Measurements from ENCODE around the gene TSC22D2. TPM values are rescaled to one million over a fixed set of nuclear protein-coding genes. Genes with fewer than 3 reads are reported as not detected.
"Not testable (repeated sequence)": the region's sequence is repeated elsewhere in the genome, so short reads cannot be mapped to it uniquely, and the experiment has no call there.

TSC22D2 gene
- total RNA-seq, 6 experiments from 2014 or later = 10.3 to 30.4 (median 13.2) TPM

DNA sequence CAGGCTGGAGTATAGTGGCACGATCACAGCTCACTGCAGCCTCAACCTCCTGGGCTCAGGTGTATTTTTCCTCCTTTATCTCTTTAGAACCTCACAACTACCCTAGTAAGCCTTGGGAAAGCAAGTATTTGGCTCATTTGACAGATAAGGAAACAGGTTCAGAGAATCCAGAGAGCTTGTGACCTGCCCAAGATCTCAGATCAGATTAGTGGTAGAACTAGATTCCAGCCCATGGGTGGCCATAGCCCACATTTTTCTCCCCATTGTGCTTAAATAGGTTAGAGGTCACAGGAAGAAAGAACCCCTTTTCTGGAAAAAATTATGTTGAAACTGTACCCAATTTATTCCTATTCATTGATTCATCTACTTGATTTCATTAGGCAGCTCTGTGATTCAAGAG lies 64.3 kb downstream of the TSC22D2 start:
- WGBS (ENCODE audit: insufficient coverage, low coverage, low lambda C conversion rate, missing lambda C conversion rate) = 100% methylated on average over 1 of the region's 1 CpG
- Histone ChIP-seq H3K4me1 (no peaks in the 10 kb centered on the region), H3K36me3 (no peaks in the 10 kb centered on the region), H3K27ac (no peak overlapping the region), H3K27me3 (no peaks in the 10 kb centered on the region), H3K4me3 (no peak overlapping the region), H3K9me3 (no peaks in the 10 kb centered on the region)
- no peak for ATAC-seq
- no peak for DNase-seq
- no peak for TF ChIP-seq POLR2A (IDR thresholded peaks at IDR 0.05)
- TF ChIP-seq, protein P1, sequence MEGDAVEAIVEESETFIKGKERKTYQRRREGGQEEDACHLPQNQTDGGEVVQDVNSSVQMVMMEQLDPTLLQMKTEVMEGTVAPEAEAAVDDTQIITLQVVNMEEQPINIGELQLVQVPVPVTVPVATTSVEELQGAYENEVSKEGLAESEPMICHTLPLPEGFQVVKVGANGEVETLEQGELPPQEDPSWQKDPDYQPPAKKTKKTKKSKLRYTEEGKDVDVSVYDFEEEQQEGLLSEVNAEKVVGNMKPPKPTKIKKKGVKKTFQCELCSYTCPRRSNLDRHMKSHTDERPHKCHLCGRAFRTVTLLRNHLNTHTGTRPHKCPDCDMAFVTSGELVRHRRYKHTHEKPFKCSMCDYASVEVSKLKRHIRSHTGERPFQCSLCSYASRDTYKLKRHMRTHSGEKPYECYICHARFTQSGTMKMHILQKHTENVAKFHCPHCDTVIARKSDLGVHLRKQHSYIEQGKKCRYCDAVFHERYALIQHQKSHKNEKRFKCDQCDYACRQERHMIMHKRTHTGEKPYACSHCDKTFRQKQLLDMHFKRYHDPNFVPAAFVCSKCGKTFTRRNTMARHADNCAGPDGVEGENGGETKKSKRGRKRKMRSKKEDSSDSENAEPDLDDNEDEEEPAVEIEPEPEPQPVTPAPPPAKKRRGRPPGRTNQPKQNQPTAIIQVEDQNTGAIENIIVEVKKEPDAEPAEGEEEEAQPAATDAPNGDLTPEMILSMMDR (IDR thresholded peaks at IDR 0.05) = no peak
- intact Hi-C loops (cut with DNase I) = no loop called here

DNA sequence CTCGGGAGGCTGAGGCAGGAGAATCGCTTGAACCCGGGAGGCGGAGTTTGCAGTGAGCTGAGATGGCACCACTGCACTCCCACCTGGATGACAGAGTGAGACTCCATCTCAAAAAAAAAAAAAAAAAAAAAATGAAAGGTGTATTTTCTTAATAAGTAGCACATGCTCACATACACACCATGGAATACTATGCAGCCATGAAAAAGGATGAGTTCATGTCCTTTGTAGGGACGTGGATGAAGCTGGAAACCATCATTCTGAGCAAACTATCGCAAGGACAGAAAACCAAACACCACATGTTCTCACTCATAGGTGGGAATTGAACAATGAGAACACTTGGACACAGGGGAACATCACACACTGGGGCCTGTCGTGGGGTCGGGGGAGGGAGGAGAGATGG lies 65.1 kb downstream of the TSC22D2 start:
- DNase-seq; intact Hi-C loops (cut with DNase I); H3K4me3 ChIP-seq; H3K4me1 ChIP-seq; H3K27me3 ChIP-seq; H3K9me3 ChIP-seq; ATAC-seq; H3K27ac ChIP-seq; H3K36me3 ChIP-seq: not testable (repeated sequence)
- WGBS (ENCODE audit: insufficient coverage, low coverage, low lambda C conversion rate, missing lambda C conversion rate) = 94% methylated on average over 8 of the region's 8 CpGs

DNA sequence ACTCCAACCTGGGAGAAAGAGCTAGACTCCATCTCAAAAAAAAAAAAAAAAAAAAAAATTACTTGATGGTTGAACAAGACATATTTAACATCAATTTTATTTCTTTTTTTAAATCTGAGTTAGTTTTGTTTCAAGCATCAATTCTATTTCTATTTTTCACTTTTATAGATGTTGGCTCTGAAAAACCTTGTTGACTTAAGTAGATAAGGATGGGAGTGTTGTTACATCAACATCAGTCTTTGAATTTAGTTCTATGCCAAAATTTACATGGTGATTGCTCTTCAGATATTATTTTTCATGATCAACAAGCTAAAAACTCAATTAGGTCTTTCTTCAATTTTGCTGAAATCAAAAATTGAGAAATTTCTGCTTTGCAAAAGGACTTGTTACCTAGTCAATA lies 71.3 kb downstream of the TSC22D2 start:
- Histone ChIP-seq H3K36me3 (no peaks in the 10 kb centered on the region), H3K27ac (no peak overlapping the region), H3K4me3 (no peak overlapping the region), H3K27me3 (no peaks in the 10 kb centered on the region), H3K4me1 (no peaks in the 10 kb centered on the region), H3K9me3 (no peaks in the 10 kb centered on the region)
- DNase-seq (no peak), ATAC-seq (no peak)
- TF ChIP-seq, protein P1 (IDR thresholded peaks at IDR 0.05) = no peak
- TF ChIP-seq POLR2A (IDR thresholded peaks at IDR 0.05) = no peak
- intact Hi-C loops (cut with DNase I) = no loop called here

DNA sequence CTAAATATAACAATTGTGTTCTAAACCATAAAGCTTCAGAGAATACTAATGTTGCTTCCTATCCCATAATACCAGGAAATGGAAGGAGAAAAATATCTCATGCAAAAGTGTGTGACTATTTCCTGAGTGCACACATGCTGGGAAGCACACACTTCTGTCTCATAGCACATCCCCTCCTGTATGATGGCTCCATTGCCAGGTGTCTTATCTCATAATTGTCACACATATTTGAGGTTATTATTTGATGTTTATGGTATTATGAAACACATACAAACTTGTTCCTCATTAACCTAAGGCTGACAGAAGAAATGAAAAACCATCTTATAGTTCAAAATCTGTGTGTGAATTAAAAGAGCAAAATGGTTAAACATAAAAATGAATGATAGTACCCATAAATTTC lies 72.8 kb downstream of the TSC22D2 start:
- Histone ChIP-seq H3K27me3 (no peaks in the 10 kb centered on the region), H3K36me3 (no peaks in the 10 kb centered on the region), H3K27ac (no peak overlapping the region), H3K4me1 (no peaks in the 10 kb centered on the region), H3K4me3 (no peak overlapping the region), H3K9me3 (no peaks in the 10 kb centered on the region)
- no peak for TF ChIP-seq POLR2A (IDR thresholded peaks at IDR 0.05)
- TF ChIP-seq, protein P1 (IDR thresholded peaks at IDR 0.05) = no peak
- ATAC-seq (no peak), DNase-seq (no peak)
- intact Hi-C loops (cut with DNase I) = no loop called here

DNA sequence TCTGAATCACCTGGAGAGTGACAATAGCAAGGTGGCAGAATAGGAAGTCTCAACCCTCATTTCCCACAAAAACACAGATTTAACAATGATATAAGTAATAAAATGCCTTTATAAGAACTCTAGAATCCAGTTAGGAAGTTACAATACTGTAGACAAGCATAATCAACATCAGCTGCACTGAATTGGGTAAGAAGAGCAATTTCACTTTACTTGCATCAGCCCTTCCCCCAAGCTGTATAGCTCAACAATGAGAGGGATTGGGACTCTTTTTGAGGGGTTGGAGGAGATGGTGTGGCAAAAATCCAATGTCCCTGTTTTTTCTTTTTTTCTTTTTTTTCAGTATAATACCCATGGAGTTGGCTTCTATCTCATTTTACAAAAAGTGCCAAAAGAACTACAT lies 75.1 kb downstream of the TSC22D2 start:
- H3K4me1 ChIP-seq = no peaks in the 10 kb centered on the region
- no peak overlapping the region for H3K27ac ChIP-seq
- no peak overlapping the region for H3K4me3 ChIP-seq
- H3K36me3 ChIP-seq = no peaks in the 10 kb centered on the region
- no peaks in the 10 kb centered on the region for H3K27me3 ChIP-seq
- DNase-seq = no peak
- TF ChIP-seq, protein P1 (IDR thresholded peaks at IDR 0.05) = no peak
- TF ChIP-seq POLR2A (IDR thresholded peaks at IDR 0.05) = no peak
- ATAC-seq = no peak
- intact Hi-C loops (cut with DNase I) = no loop called here
- H3K9me3 ChIP-seq = no peaks in the 10 kb centered on the region

Data from right lobe of liver (tissue), 6 donors.